DMS79 treated with DMSO at 0.1 percent for 48 hours (cell line): ENCODE measurements around the gene RFX1.

Source experiments
- DNase-seq: peaks from one replicate; lab custom pipeline; 2025; lab: John Stamatoyannopoulos, UW

The RFX1 gene

GRCh38 chr19:13961826-13962698, 44.1 kb downstream of the RFX1 start:
- no peak for DNase-seq

DNA sequence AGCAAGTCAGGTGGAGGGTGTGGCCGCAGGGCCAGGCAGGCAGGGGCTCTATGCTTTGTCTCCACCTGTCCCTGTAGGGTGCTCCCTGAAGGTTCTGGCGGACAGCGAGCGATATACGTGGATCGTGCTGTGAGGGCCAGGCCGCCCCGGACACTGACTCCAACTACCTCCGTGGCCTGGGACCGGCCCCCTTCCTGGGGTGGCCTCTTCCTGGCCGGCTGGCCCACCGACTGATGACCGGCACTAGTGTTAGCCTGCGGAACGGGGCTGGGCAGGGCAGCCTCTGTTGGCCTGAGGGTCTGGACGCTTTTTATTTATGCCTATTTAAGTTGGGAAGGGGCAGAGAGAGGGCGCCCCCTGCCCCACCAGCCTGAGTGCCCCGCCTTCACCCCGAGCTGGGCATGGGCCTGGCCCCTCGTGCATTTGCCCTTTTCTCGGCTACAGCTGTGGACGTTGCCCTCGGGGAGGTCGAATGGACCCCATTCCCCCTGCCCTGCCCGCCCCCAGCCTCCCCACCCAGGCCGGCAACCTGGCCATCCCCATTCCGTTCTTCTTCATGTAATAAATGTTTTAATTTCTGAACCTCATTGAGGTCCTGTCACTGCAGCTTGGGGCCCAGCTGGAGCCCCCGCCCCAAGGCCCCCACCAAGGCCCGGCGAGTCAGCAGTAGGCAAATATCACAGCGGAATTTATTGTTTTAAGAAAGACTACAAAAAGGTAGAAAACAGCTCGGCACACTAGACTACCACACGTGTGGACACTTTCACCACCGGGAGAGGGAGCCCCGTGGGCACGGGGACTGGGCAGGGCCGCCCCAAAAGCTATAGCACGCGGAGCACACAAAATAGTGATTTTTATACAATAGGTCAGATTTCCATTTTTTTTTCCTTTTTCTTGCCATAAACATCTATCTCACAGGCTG, 45.0 kb downstream of the RFX1 start:
- no peak for DNase-seq

DNA sequence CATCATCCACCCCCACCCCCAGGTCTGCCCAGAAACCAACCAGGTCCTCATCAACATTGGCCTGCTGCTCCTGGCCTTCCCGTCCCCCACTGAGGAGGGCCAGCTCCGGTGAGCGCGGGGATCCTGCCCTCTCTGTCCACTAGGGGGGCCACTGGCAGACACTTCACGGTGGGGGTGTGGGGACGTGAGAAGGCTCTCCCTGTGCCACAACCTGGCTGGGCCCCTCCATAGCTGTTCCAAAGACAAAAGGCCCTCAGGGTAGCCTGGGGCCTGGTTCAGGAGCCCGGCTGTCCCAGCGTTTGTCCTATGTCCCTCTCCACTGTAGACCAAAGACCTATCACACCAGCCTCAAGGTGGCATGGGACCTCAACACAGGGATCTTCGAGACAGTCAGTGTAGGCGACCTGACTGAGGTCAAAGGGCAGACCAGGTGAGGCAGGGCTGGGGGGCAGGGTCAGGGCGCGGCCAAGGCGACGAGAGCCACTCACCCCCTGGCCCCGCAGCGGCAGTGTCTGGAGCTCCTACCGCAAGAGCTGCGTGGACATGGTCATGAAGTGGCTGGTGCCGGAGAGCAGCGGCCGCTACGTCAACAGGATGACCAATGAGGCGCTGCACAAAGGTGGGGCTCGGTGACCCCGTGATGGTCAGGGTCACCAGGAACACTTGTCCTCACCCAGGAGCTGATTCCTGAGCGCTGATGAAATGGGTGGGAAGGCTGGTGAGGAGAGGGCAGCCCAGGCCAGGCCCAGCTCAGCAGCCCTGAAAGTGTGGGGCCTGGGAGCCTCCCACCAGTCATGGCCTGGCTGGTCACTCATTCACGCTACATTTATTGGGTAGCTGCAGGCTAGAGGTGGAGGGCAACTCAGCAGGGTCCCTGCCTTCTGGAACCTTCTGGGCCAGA, 45.9 kb downstream of the RFX1 start:
- no peak for DNase-seq

GRCh38 chr19:13959141-13959961, 46.8 kb downstream of the RFX1 start:
- DNase-seq = no peak

GRCh38 chr19:13958043-13958442, 48.1 kb downstream of the RFX1 start:
- no peak for DNase-seq

GRCh38 chr19:13957051-13957450, 49.1 kb downstream of the RFX1 start:
- no peak for DNase-seq

GRCh38 chr19:13956365-13956744, 49.8 kb downstream of the RFX1 start:
- DNase-seq = no peak

DNA sequence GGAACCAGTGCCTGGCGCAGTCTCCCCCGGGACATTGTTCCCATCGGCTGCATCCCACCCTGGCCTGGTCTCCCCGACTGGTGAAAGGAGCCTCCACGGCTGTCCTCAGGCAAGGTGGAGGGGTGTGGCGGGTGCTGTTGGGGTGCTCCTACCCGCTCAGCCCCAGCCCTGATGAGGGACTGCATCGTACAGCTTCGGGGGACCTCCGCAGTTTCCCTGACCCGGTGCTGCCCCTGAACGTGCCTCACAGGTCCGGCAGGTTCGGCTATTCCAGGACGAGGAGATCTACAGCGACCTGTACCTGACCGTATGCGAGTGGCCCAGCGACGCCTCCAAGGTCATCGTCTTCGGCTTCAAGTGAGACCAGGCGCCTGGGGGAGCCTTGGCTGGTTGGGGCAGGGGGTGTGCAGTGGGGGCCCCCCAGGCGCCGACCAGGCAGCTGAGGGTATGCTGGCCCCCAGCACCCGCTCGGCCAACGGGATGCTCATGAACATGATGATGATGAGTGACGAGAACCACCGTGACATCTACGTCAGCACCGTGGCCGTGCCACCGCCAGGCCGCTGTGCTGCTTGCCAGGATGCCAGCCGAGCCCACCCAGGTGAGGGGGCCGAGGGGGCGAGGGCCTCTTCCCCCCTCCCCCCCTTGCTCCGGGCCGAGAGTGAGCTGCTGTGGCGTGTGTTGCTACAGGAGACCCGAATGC, 50.3 kb downstream of the RFX1 start:
- no peak for DNase-seq

- DNase-seq = no peak
Observed at GRCh38 chr19:13954185-13954584, 51.9 kb downstream of the RFX1 start.

GRCh38 chr19:13952931-13953531, 53.1 kb downstream of the RFX1 start:
- DNase-seq = no peak

GRCh38 chr19:13952154-13952930, 53.8 kb downstream of the RFX1 start, which contains the start of gene DCAF15:
TSS of gene DCAF15 (plus strand) at chr19:13952509. CDS start at chr19:13952513, 4 bp downstream.
- peak; percentile 99 for DNase-seq

DNA sequence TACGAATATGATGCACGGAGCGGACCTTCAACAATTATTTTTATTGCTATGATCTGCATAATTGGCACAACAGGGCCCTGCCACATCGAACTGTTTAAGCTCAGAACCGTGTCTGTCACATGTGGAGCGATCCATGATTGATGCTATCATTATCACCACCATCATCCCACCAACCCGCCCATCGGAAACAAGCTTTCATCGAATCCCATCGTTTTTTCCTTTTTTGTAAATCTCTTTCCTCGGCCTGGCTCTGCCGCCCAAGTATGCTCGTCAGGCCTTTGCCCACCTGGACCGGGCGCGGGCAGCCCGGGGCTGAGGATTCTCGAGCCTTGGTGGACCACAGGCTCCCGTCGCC, 54.3 kb downstream of the RFX1 start:
- DNase-seq = no peak

- no peak for DNase-seq
Observed at GRCh38 chr19:13951043-13951442, 55.1 kb downstream of the RFX1 start.

GRCh38 chr19:13946414-13946813, 59.7 kb downstream of the RFX1 start:
- no peak for DNase-seq

DNA sequence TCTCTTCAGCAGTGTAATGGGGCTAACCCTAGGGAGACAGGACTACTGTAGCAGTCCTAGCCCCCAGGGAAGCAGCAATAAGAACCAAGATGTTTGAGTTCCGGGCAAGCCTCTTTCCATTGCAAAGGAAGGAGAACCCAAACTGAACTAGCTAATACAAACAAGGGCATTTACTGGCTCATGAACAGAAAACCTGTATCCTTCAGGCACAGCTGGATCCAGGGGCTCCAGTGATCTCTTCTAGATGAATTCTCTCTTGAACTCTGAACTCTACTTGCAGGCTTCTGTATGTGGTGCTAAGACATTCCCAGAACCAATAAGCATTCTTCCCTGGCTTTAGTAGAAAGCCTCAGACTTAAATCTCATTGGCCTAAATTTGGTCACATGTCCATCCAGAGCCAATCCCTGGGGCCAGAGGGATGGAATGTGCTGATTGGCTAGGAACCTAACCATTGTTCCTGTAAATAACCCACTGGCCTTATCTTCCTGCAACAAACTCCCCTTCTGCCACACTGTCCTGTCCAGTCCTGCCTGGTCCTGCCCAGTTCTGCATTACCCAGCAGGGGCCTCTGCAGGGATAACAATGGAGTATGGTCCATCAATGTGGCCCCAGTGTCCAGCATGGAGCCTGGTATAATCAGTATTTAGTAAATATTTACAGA, 64.0 kb downstream of the RFX1 start:
- no peak for DNase-seq

DNA sequence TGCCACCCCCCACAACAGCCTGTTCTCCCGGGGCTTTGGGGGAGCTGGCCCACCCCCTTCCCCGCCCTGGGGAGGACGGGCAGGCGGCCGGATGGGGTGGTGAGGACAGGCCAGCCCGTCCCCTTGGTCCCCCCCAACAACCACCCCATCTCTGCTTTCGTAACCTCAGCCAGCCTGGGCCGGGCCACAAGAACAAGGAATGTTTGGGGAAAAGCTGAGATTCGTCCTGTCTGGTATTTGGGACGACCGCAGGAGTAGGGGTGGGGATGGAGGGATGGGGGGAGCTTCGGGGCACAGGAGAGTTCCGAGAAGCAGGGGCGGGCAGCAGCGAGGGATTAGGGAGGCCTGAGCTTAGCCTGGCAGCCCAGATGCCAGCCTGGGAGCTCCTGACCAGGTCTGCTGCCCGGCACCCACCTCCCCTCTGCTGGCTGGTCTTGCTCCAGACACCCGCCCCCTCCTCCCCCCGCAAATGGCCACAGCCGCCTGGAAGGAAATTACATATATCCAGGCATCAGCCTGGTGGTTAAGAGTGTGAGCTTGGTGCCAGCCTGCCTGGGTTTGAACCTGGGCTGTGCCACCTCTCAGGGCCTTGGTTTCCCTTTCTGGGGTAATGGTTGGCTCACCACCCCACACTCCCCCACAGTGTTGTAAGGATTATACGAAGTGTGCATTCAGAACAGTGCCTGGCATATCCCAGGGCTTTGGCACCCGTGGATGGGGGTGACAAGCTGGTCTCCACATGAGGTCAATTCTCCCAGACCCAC, 67.6 kb downstream of the RFX1 start, which contains the start of gene PODNL1:
TSS of gene PODNL1 (minus strand) at position 117 of the 764 bp plus-strand sequence. CDS start 236 bp downstream, outside the sequence.
- DNase-seq = no peak

GRCh38 chr19:13937479-13938300, 68.4 kb downstream of the RFX1 start:
- DNase-seq = no peak
